C4-2B (cell line): ENCODE data around the gene TAF1B.
"Not testable (repeated sequence)": the region's sequence is repeated elsewhere in the genome, so short reads cannot be mapped to it uniquely, and the experiment has no call there.

Experiments used
- H3K27ac ChIP-seq: fragments of 450-650 bp; 2 replicates; pipeline ENCODE4 v1.5.1; 2017
- ZFX ChIP-seq: fragments of 450-650 bp; IDR thresholded peaks from 2 replicates; pipeline ENCODE4 v1.6.1; 2017
- TF ChIP-seq, protein P1 (sequence below): fragments of 450-650 bp; conservative IDR thresholded peaks from 2 replicates; pipeline ENCODE4 v1.5.1; 2017; ENCODE audit warnings: mild to moderate bottlenecking

Gene TAF1B

DNA sequence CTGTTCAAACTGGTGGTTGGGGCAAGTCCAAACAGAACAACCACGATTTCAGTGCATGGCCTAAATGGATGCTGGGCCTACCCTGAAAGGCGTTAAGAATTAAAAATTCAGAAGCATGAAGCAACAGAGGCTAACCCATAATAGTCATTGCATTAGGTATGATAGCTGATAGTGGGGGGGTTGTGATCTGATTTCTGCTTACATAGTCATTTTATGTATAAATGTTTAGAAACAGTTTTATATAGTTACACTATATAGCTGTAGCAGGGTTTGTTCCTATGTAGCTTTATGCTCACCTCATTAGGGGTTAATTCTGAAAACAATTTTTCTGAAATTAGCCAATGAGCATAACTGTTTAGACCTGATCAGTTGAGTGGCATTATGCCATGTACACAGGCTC, 9.6 kb downstream of the TAF1B start:
- H3K27ac ChIP-seq = no peak overlapping the region
- no peak for TF ChIP-seq ZFX
- TF ChIP-seq, protein P1, sequence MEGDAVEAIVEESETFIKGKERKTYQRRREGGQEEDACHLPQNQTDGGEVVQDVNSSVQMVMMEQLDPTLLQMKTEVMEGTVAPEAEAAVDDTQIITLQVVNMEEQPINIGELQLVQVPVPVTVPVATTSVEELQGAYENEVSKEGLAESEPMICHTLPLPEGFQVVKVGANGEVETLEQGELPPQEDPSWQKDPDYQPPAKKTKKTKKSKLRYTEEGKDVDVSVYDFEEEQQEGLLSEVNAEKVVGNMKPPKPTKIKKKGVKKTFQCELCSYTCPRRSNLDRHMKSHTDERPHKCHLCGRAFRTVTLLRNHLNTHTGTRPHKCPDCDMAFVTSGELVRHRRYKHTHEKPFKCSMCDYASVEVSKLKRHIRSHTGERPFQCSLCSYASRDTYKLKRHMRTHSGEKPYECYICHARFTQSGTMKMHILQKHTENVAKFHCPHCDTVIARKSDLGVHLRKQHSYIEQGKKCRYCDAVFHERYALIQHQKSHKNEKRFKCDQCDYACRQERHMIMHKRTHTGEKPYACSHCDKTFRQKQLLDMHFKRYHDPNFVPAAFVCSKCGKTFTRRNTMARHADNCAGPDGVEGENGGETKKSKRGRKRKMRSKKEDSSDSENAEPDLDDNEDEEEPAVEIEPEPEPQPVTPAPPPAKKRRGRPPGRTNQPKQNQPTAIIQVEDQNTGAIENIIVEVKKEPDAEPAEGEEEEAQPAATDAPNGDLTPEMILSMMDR = no peak

DNA sequence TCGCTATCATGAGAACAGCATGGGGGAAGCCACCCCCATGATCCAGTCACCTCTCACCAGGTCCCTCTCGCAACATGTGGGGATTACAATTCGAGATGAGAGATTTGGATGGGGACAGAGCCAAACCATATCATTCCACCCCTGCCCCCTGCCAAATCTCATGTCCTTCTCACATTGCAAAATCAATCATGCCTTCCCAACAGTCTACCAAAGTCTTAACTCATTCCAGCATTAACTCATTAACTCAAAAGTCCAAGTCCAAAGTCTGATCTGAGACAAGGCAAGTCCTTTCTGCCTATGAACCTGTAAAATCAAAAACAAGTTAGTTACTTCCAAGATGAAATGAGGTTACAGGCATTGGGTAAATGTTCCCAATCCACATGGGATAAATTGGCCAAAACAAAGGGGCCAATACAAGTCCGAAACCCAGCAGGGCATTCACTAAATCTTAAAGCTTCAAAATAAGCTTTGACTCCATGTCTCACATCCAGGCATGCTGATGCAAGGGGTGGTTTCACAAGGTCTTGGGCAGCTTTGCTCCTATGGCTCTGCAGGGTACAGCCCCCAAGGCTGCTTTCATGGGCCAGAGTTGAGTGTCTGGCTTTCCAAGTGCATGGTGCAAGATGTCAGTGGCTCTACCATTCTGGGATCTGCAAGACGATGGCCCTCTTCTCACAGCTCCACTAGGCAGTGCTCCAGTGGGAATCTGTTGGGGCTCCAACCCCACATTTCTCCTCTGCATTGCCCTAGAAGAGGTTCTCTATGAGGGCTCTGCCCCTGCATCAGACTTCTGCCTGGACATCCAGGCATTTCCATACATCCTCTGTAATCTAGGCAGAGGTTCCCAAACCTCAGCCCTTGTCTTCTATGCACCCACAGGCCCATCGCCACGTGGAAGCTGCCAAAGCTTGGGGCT, 14.8 kb downstream of the TAF1B start:
- H3K27ac ChIP-seq = no peak overlapping the region
- TF ChIP-seq ZFX = no peak
- TF ChIP-seq, protein P1 = no peak

DNA sequence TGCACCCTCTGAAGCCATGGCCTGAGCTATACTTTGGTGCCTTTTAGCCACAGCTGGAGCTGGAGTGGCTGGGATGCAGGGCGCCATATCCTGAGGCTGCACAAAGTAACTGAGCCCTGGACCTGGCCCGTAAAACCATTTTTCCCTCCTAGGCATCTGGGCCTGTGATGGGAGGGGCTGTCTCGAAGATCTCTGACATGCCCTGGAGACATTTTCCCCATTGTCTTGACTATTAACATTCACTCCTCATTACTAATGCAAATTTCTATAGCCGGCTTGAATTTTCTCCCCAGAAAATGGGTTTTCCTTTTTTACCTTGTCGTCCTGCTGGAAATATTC, 15.4 kb downstream of the TAF1B start:
- TF ChIP-seq, protein P1 = no peak
- no peak for TF ChIP-seq ZFX
- H3K27ac ChIP-seq = no peak overlapping the region

DNA sequence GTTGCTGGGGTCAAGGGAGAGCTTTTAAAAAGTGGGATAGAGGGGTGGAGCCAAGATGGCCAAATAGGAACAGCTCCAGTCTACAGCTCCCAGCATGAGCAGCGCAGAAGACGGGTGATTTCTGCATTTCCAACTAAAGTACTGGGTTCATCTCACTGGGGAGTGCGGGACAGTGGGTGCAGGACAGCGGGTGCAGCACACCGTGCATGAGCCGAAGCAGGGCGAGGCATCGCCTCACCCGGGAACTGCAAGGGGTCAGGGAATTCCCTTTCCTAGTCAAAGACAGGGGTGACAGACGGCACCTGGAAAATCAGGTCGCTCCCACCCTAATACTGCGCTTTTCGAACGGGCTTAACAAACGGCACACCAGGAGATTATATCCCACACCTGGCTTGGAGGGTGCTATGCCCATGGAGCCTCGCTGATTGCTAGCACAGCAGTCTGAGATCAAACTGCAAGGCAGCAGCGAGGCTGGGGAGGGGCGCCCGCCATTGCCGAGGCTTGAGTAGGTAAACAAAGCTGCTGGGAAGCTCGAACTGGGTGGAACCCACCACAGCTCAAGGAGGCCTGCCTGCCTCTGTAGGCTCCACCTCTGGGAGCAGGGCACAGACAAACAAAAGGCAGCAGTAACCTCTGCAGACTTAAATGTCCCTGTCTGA, 17.8 kb downstream of the TAF1B start:
- H3K27ac ChIP-seq = not testable (repeated sequence)

DNA sequence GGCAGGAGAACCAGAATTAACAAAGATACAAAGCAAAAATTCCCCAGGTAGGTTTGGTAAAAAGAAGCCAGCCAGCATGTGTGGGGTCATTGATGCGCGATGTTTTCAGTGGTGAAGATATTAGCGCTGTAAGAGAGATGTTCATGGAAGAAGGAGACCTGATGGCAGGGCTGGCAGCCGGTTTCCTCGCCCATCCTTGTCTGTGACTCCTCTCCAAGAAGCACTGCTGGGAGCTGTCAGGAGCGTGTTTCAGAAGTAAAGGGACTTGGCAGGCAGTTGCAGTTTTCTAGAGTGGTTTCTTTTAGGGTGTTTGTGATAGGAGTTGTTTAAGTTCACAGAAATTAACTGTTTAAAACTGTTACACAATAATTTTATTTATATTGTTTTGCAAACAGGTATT, 24.6 kb downstream of the TAF1B start:
- no peak for TF ChIP-seq ZFX
- TF ChIP-seq, protein P1 = no peak
- H3K27ac ChIP-seq = no peak overlapping the region

DNA sequence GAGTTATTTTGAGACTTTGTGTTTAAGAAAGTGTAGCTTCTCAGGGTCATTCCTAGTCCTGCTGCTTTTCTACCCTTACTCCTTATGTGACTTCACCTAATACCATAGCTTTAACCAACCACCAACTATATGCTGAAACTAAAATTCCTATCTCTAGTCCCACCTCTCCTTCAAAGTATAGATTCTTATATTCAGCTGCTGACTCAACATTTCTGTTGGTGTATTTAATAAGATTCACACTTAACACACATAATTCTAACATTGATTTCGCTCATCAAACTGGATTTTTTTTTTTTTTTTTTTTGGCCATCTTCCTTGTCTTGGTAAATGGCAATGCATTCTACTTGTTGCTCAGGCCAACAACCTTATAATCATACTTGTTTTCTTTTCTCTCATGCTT, 30.1 kb downstream of the TAF1B start:
- TF ChIP-seq ZFX = no peak
- TF ChIP-seq, protein P1 = no peak
- H3K27ac ChIP-seq = no peak overlapping the region

DNA sequence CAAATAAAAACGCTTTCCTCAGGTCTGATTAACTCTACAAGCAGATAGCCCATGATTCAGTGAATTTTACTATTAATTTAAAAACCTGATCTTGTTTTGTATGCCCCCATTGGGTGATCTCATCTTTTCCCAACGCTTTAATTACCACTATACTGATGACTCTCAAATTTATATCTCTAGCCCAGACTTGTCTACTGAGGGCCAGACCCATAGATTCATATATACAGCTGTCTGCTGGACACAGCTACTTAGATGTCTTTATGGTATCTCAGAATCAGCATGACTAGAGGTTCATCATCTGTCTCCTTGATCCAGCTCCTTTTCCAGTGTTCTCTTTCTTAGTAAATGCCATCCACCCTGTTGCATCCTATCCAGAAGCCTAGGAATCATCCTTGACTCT, 33.8 kb downstream of the TAF1B start:
- no peak overlapping the region for H3K27ac ChIP-seq
- TF ChIP-seq, protein P1 = no peak
- TF ChIP-seq ZFX = no peak

DNA sequence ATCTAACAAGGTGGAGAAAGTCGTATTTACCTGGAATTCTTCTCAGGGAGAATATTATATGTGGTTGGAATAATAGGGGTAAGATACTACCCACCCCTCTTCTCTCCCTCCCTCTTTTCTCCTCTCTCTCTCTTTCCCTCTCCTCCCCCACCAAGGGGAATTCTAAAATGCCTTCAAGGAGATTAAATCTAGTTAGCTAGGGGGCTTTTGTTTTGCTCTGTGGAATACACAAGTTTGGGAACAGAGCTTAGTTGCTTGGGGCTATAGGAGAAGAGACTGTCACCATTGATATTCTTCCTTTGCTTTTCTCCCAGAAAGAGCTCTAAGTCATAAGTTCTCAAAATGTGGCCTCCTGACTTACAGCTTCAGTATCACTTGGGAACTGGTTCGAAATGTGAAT, 34.5 kb downstream of the TAF1B start:
- TF ChIP-seq, protein P1 = no peak
- TF ChIP-seq ZFX = no peak
- H3K27ac ChIP-seq = no peak overlapping the region
